ENCODE results near the gene DHDH.

DNA sequence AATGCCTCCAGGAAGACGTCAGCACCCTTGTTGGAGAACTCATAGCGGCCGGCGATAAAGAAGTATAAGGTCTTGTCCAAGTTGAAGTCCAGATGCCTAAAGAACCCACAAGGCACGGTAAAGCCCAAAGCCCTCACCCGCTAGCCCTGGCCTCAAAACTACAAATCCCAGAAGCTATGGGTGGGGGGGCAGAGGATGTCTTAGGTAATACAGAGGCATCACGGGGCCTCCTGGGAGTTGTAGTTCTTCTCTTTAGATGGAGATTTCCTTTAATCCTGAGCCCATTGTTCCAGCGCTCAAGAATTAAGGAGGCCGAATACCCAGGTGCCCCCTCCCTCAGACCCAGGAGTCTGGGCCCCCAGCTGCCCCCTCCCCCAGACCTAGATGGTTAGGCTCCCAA, 48.8 kb downstream of the DHDH start:
- TF ChIP-seq, protein P1, sequence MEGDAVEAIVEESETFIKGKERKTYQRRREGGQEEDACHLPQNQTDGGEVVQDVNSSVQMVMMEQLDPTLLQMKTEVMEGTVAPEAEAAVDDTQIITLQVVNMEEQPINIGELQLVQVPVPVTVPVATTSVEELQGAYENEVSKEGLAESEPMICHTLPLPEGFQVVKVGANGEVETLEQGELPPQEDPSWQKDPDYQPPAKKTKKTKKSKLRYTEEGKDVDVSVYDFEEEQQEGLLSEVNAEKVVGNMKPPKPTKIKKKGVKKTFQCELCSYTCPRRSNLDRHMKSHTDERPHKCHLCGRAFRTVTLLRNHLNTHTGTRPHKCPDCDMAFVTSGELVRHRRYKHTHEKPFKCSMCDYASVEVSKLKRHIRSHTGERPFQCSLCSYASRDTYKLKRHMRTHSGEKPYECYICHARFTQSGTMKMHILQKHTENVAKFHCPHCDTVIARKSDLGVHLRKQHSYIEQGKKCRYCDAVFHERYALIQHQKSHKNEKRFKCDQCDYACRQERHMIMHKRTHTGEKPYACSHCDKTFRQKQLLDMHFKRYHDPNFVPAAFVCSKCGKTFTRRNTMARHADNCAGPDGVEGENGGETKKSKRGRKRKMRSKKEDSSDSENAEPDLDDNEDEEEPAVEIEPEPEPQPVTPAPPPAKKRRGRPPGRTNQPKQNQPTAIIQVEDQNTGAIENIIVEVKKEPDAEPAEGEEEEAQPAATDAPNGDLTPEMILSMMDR (IDR thresholded peaks at IDR 0.05), result no peak
- no peak for TF ChIP-seq EP300 (IDR thresholded peaks at IDR 0.05)
- no peak for TF ChIP-seq POLR2A (IDR thresholded peaks at IDR 0.05)
- TF ChIP-seq POLR2AphosphoS5 (IDR thresholded peaks at IDR 0.05), result no peak

Data from upper lobe of left lung (tissue), 4 donors.